Trophoblast cell (in vitro differentiated cells and primary cell): ENCODE data around the gene CD36.

Source experiments
- DNase-seq, 2 donors: peaks; one replicate each; pipeline ENCODE4 v3.0.0-alpha.2; 2016
- H2AFZ ChIP-seq: 2 replicates; pipeline ENCODE4 v1.6.1; 2013; ENCODE audit warnings: low read length, moderate library complexity, mild to moderate bottlenecking; ENCODE audit not compliant: insufficient read depth, poor library complexity
- H2AK5ac ChIP-seq: 2 replicates; pipeline ENCODE4 v1.6.1; 2013; ENCODE audit warnings: mild to moderate bottlenecking, low read length
- H2BK120ac ChIP-seq: 2 replicates; pipeline ENCODE4 v1.6.1; 2013; ENCODE audit warnings: low read length, mild to moderate bottlenecking, moderate library complexity; ENCODE audit not compliant: insufficient read depth, poor library complexity
- H2BK12ac ChIP-seq: 2 replicates; pipeline ENCODE4 v1.6.1; 2013; ENCODE audit warnings: mild to moderate bottlenecking, low read length, moderate library complexity
- H2BK5ac ChIP-seq: 2 replicates; pipeline ENCODE4 v1.6.1; 2013; ENCODE audit warnings: low read length, low read depth, moderate library complexity, mild to moderate bottlenecking; ENCODE audit not compliant: poor library complexity
- H3K14ac ChIP-seq: 2 replicates; pipeline ENCODE4 v1.6.1; 2013; ENCODE audit warnings: mild to moderate bottlenecking, low read length
- H3K18ac ChIP-seq: 2 replicates; pipeline ENCODE4 v1.6.1; 2013; ENCODE audit warnings: mild to moderate bottlenecking, low read length
- H3K23ac ChIP-seq: 2 replicates; pipeline ENCODE4 v1.6.1; 2013; ENCODE audit warnings: low read length
- H3K27ac ChIP-seq: 2 replicates; pipeline ENCODE4 v1.5.1; 2013; ENCODE audit warnings: low read depth, mild to moderate bottlenecking, inconsistent platforms, low read length, moderate library complexity
- H3K27me3 ChIP-seq: 2 replicates; pipeline ENCODE4 v1.6.1; 2013; ENCODE audit warnings: inconsistent platforms, mild to moderate bottlenecking, low read length, moderate library complexity; ENCODE audit not compliant: insufficient read depth
- H3K36me3 ChIP-seq, 2 experiments: 1 replicate in 1 of 2; 2 replicates in 1 of 2; pipeline ENCODE4 v1.6.1; 2013; ENCODE audit warnings: low read length in 2 of 2, mild to moderate bottlenecking in 2 of 2, moderate library complexity in 1 of 2; ENCODE audit not compliant: insufficient read depth in 2 of 2, control insufficient read depth in 1 of 2
- H3K4ac ChIP-seq: 2 replicates; pipeline ENCODE4 v1.6.1; 2013; ENCODE audit warnings: low read depth, mild to moderate bottlenecking, low read length, moderate library complexity
- H3K4me1 ChIP-seq, 2 experiments: 1 replicate in 1 of 2; 2 replicates in 1 of 2; pipeline ENCODE4 v1.6.1; 2013; ENCODE audit warnings: low read length in 2 of 2, mild to moderate bottlenecking in 2 of 2, moderate library complexity in 1 of 2; ENCODE audit not compliant: insufficient read depth in 2 of 2, control insufficient read depth in 1 of 2
- H3K4me2 ChIP-seq: 2 replicates; pipeline ENCODE4 v1.6.1; 2013; ENCODE audit warnings: inconsistent platforms, mild to moderate bottlenecking, low read length, moderate library complexity
- H3K4me3 ChIP-seq: 2 replicates; pipeline ENCODE4 v1.5.1; 2013; ENCODE audit warnings: mild to moderate bottlenecking, low read depth, low read length, inconsistent platforms
- H3K79me1 ChIP-seq: one replicate; pipeline ENCODE4 v1.6.1; 2013; ENCODE audit warnings: low read length
- H3K79me2 ChIP-seq: 2 replicates; pipeline ENCODE4 v1.6.1; 2013; ENCODE audit warnings: low read length, mild to moderate bottlenecking; ENCODE audit not compliant: control insufficient read depth, insufficient read depth, poor library complexity
- H3K9ac ChIP-seq: 2 replicates; pipeline ENCODE4 v1.6.1; 2013; ENCODE audit warnings: mild to moderate bottlenecking, low read length
- H3K9me3 ChIP-seq: 2 replicates; pipeline ENCODE4 v1.6.1; 2013; ENCODE audit warnings: low read depth, mild to moderate bottlenecking, control low read depth, inconsistent platforms, low read length; ENCODE audit not compliant: insufficient read depth
- H4K12ac ChIP-seq: 2 replicates; pipeline ENCODE4 v1.6.1; 2013; ENCODE audit warnings: low read depth, mild to moderate bottlenecking, low read length, moderate library complexity
- H4K8ac ChIP-seq: 2 replicates; pipeline ENCODE4 v1.6.1; 2013; ENCODE audit warnings: low read depth, mild to moderate bottlenecking, low read length, moderate library complexity
- H4K91ac ChIP-seq: one replicate; pipeline ENCODE4 v1.6.1; 2013; ENCODE audit warnings: low read depth, mild to moderate bottlenecking, low read length, moderate library complexity
- WGBS: extraction: QIAGEN DNeasy Blood & Tissue Kit; methylation state at CpG from one replicate; pipeline ENCODE4 v1.1.7; 2013; ENCODE audit warnings: missing lambda C conversion rate; ENCODE audit not compliant: insufficient read length, insufficient coverage; ENCODE audit errors: extremely low coverage; 5-methylcytosine and 5-hydroxymethylcytosine counted together

Gene CD36

DNA sequence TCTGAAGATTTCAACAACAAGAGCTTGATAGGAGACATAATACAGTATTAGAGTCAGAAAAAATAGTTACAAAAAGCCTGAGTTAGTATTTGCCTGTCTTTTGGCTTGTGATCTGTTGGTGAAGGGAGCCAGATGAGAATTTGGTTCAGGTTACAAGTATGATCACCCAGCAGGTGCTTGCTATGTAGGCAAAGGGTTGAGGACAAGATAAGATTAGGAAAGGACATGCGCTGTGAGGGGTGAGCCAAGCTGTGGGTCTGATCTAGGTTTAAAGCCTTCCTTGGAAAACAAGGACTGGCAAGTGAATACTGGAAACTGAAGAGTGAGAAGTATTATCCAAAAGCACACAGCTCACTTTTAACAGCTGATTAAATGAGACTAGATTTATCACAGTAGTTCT, 28.7 kb upstream of the CD36 start:
- Histone ChIP-seq H4K91ac (no peak overlapping the region), H4K12ac (no peak overlapping the region), H3K36me3 (no peaks in the 10 kb centered on the region), H3K27ac (no peak overlapping the region), H3K27me3 (no peaks in the 10 kb centered on the region), H3K18ac (no peak overlapping the region), H2BK5ac (no peak overlapping the region), H3K4me3 (no peak overlapping the region), H3K14ac (no peak overlapping the region), H2AK5ac (no peak overlapping the region), H2BK120ac (no peak overlapping the region), H3K4me1 (peaks cover 0 to 2% of the 10 kb centered on the region in 2 experiments), H3K79me1 (no peaks in the 10 kb centered on the region), H2BK12ac (no peak overlapping the region), H3K4me2 (no peak overlapping the region), H3K9ac (no peak overlapping the region), H4K8ac (no peak overlapping the region), H3K9me3 (no peaks in the 10 kb centered on the region), H3K79me2 (no peaks in the 10 kb centered on the region), H3K4ac (no peak overlapping the region), H3K23ac (no peak overlapping the region), H2AFZ (no peak overlapping the region)
- DNase-seq = no peak
- no CpG with 5 or more reads among the region's 1 CpG for WGBS

DNA sequence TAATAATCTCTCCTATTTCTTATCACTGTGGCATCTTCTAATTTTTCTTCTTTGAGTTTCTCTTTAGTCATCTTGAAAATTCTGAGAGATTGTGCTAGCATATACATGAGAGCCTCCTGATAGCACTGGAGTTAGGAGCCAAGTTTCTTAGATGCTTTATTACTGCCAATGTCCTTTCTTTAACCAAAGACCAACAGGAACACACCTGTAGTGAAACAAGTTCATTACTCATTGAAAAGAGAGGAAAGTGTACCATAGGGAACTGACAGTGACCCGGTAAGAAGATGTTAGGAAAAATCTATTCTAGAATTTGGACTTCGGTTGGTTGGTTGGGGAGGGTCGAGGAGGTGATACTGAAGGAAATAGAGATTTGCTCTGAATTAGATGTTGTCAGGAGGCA, 27.1 kb upstream of the CD36 start:
- Histone ChIP-seq H2AK5ac (no peak overlapping the region), H3K79me2 (no peaks in the 10 kb centered on the region), H3K23ac (no peak overlapping the region), H3K4me2 (no peak overlapping the region), H4K91ac (no peak overlapping the region), H2BK120ac (no peak overlapping the region), H2BK12ac (no peak overlapping the region), H3K18ac (no peak overlapping the region), H3K36me3 (no peaks in the 10 kb centered on the region), H3K4me3 (no peak overlapping the region), H2BK5ac (no peak overlapping the region), H3K9ac (no peak overlapping the region), H4K12ac (no peak overlapping the region), H3K4ac (no peak overlapping the region), H4K8ac (no peak overlapping the region), H3K27ac (no peak overlapping the region), H3K79me1 (no peaks in the 10 kb centered on the region), H3K27me3 (no peaks in the 10 kb centered on the region), H3K14ac (no peak overlapping the region), H3K4me1 (peaks cover 0 to 2% of the 10 kb centered on the region in 2 experiments), H3K9me3 (no peaks in the 10 kb centered on the region), H2AFZ (no peak overlapping the region)
- DNase-seq = no peak
- WGBS = 100% methylated on average over 1 of the region's 3 CpGs

DNA sequence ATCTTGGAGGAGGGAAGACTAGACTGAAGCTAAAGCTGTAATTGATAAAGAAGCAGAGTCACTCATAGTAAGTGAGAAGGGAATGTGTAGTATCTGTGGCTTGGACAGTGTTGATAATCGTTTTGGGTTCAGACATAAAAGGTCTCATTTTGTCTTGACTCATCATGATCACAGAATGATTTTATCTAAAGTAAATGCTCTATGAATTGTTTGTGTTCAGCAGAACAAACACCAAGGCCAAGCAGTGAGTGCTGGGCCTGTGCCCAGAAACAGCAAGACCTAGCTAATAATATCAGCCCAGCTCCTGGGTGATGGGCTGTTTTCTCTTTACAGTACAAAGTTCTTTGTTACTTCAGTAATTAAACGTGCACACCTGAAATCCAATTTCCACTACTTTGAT, 26.7 kb upstream of the CD36 start:
- Histone ChIP-seq H3K27me3 (no peaks in the 10 kb centered on the region), H2AK5ac (no peak overlapping the region), H3K79me2 (no peaks in the 10 kb centered on the region), H3K9me3 (no peaks in the 10 kb centered on the region), H4K8ac (no peak overlapping the region), H3K4me3 (no peak overlapping the region), H3K23ac (no peak overlapping the region), H3K79me1 (no peaks in the 10 kb centered on the region), H3K4me1 (peaks cover 0 to 2% of the 10 kb centered on the region in 2 experiments), H2BK5ac (no peak overlapping the region), H3K18ac (no peak overlapping the region), H3K36me3 (no peaks in the 10 kb centered on the region), H3K9ac (no peak overlapping the region), H3K14ac (no peak overlapping the region), H3K4ac (no peak overlapping the region), H4K12ac (no peak overlapping the region), H3K27ac (no peak overlapping the region), H2BK120ac (no peak overlapping the region), H2BK12ac (no peak overlapping the region), H3K4me2 (no peak overlapping the region), H4K91ac (no peak overlapping the region), H2AFZ (no peak overlapping the region)
- WGBS = no CpG with 5 or more reads among the region's 2 CpGs
- no peak for DNase-seq

DNA sequence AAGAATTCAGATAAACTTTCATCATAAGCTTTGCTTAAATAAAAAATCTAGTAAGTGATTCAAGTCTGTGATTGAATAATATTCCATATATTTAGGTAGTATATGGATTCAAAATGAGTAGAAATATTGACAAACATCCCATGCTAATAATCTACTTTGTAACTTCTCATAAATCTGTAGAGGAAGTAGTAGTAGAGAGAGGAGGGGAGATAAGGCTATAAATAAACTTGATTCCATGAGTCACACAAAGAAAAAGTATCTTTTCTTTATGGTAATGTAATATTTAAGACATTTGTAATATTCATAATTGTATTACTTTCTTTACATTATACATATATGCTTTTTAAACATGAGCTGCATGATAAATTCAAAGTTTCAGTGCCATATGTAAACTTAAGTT, 25.6 kb upstream of the CD36 start:
- Histone ChIP-seq H3K79me1 (no peaks in the 10 kb centered on the region), H3K4me1 (peaks cover 0 to 2% of the 10 kb centered on the region in 2 experiments), H3K27me3 (no peaks in the 10 kb centered on the region), H4K12ac (no peak overlapping the region), H2BK5ac (no peak overlapping the region), H2AK5ac (no peak overlapping the region), H3K4me2 (no peak overlapping the region), H3K27ac (no peak overlapping the region), H3K14ac (no peak overlapping the region), H3K4ac (no peak overlapping the region), H2BK12ac (no peak overlapping the region), H3K4me3 (no peak overlapping the region), H3K36me3 (no peaks in the 10 kb centered on the region), H2BK120ac (no peak overlapping the region), H2AFZ (no peak overlapping the region), H3K9me3 (no peaks in the 10 kb centered on the region), H3K23ac (no peak overlapping the region), H3K79me2 (no peaks in the 10 kb centered on the region), H4K8ac (no peak overlapping the region), H4K91ac (no peak overlapping the region), H3K9ac (no peak overlapping the region), H3K18ac (no peak overlapping the region)
- no peak for DNase-seq
